ENCODE measurements around the gene CUL4A.
"Not testable (repeated sequence)": the region's sequence is repeated elsewhere in the genome, so short reads cannot be mapped to it uniquely, and the experiment has no call there.

Gene CUL4A

GRCh38 chr13:113239986-113240385, 30.6 kb downstream of the CUL4A start:
- DNase-seq = no peak

- not testable (repeated sequence) for DNase-seq
These were observed 32.2 kb downstream of the CUL4A start for GRCh38 chr13:113241623-113242022.

- DNase-seq = no peak
These were observed 34.4 kb downstream of the CUL4A start for GRCh38 chr13:113243847-113244246.

GRCh38 chr13:113245849-113246796, 36.7 kb downstream of the CUL4A start:
- DNase-seq = no peak

- no peak for DNase-seq
These were observed 43.2 kb downstream of the CUL4A start for GRCh38 chr13:113252516-113253095.

GRCh38 chr13:113257908-113258307, 48.5 kb downstream of the CUL4A start:
- DNase-seq = not testable (repeated sequence)

- DNase-seq = no peak
These were observed 49.1 kb downstream of the CUL4A start for GRCh38 chr13:113258321-113259054.

- DNase-seq = peak; percentile 37
These were observed 51.6 kb downstream of the CUL4A start for GRCh38 chr13:113260996-113261395.

- not testable (repeated sequence) for DNase-seq
These were observed 53.6 kb downstream of the CUL4A start for GRCh38 chr13:113263016-113263415.

GRCh38 chr13:113267642-113268405, 58.4 kb downstream of the CUL4A start:
- DNase-seq = peak; percentile 57

- peak; percentile 14 for DNase-seq
These were observed 62.6 kb downstream of the CUL4A start for GRCh38 chr13:113272031-113272430.

- DNase-seq = peak; percentile 51
These were observed 63.3 kb downstream of the CUL4A start for GRCh38 chr13:113272701-113273181.

GRCh38 chr13:113273321-113273720, 63.9 kb downstream of the CUL4A start:
- DNase-seq = no peak

GRCh38 chr13:113273851-113274590, 64.6 kb downstream of the CUL4A start:
- peak; percentile 21 for DNase-seq

GRCh38 chr13:113274721-113275120, 65.3 kb downstream of the CUL4A start:
- DNase-seq = peak; percentile 16

- DNase-seq = peak; percentile 67
These were observed 66.0 kb downstream of the CUL4A start for GRCh38 chr13:113275387-113275786.

- DNase-seq = no peak
These were observed 70.7 kb downstream of the CUL4A start for GRCh38 chr13:113280126-113280525.

- no peak for DNase-seq
These were observed 74.5 kb downstream of the CUL4A start for GRCh38 chr13:113283904-113284303.

GRCh38 chr13:113288880-113289279, 79.5 kb downstream of the CUL4A start:
- no peak for DNase-seq

GRCh38 chr13:113291129-113291528, 81.7 kb downstream of the CUL4A start:
- DNase-seq = no peak

- DNase-seq = peak; percentile 73
These were observed 82.8 kb downstream of the CUL4A start for GRCh38 chr13:113292021-113292862.

Data from activated effector memory CD4-positive, alpha-beta T cell treated with anti-CD3 and anti-CD28 coated beads, Interleukin-2, amount 50 U/mL, for 16 hours (primary cell).